Epithelial cell of alveolus of lung (primary cell): ENCODE data around the gene RBP2. TPM values are rescaled to one million over a fixed set of nuclear protein-coding genes. Genes with fewer than 3 reads are reported as not detected.

ENCODE experiments used
- total RNA-seq: library from RNA; depleted of rRNA; stranded (reverse); fragments of >200 nt; gene quantifications from 2 replicates; pipeline ENCODE4 v1.2.1, GENCODE V29; 2015

RBP2 gene
- total RNA-seq: not detected in 2 replicates

DNA sequence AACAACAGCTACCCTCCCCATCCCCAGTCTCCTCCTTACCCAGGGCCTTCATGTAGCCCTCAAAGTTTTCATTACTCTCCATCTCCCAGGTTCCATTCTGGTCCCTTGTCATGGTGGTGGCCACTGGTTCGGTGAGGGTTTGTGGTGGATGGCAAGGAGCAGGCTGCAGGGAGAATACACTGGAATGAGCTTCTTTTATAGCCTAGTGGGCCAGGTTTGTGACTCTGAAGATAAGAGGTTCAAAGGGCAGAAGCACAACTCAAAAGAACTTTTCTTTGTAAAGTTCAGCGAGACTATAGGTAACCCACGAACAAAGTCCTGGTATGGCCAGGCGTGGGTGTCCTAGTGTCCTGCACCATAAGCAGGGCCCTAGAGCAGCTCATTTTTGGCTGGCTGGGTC is at the start of gene RBP2:
Gene RBP2, minus strand, starts transcription at position 169 of the 400 bp plus-strand sequence. Its CDS starts 57 bp downstream, at position 112.

Other genes with a start within 250 kb of the RBP2 start
- gene MRPS22, start 132.5 kb downstream of the RBP2 start, total RNA-seq: 52.1 and 58.7 TPM in 2 replicates
- 148 and 161 TPM in 2 replicates for gene COPB2, start 86.9 kb downstream of the RBP2 start, total RNA-seq
- gene RBP1, start 63.2 kb upstream of the RBP2 start, total RNA-seq: 93.3 and 225 TPM in 2 replicates
- 0.32 and 0.39 TPM in 2 replicates for gene NMNAT3, start 201.5 kb upstream of the RBP2 start, total RNA-seq